GM12878 (cell line): Measurements from ENCODE around the gene CNPY1. TPM values are rescaled to one million over a fixed set of nuclear protein-coding genes. Genes with fewer than 3 reads are reported as not detected.

Experiments
- ATAC-seq: fragments of 200-7000 bp; cut with Tn5 transposase; 3 replicates; pipeline ENCODE4 v1.9.1; 2020; ENCODE audit warnings: mild to moderate bottlenecking, moderate library complexity
- BruUV-seq: library from RNA; stranded (reverse); fragments of 400-500 nt; replicated peaks from 2 replicates; lab custom pipeline; 2021; lab: Mats Ljungman, UMichigan
- CTCF ChIA-PET: fragments of 300-600 bp; sonication (Branson Sonifier 250); formaldehyde crosslinking; extraction: SDS; loops from one replicate; lab custom pipeline; 2021; ENCODE audit warnings: inconsistent platforms; lab: Yijun Ruan, JAX
- POLR2A ChIA-PET: fragments of 350-600 bp; formaldehyde crosslinking; extraction: SDS; loops from one replicate; lab custom pipeline; 2021; ENCODE audit warnings: inconsistent platforms; lab: Charles Lee
- RAD21 ChIA-PET: fragments of 300-600 bp; sonication (Branson Sonifier 250); formaldehyde crosslinking; loops from one replicate; lab custom pipeline; 2023; ENCODE audit warnings: antibody characterized with exemption; ENCODE audit not compliant: unreplicated experiment; lab: Charles Lee
- SMC1A ChIA-PET: fragments of 300-600 bp; sonication (Branson Sonifier 250); formaldehyde crosslinking; loops from one replicate; lab custom pipeline; 2023; ENCODE audit not compliant: unreplicated experiment, uncharacterized antibody; lab: Charles Lee
- DNase-seq: peaks from one replicate; pipeline ENCODE4 v3.0.0-alpha.2; 2011; ENCODE audit warnings: low read depth, low spot score
- FAIRE-seq: peaks from 3 replicates; lab custom pipeline; 2011; peaks lifted over from hg19 to GRCh38; lab: Jason Lieb, UNC
- H2AFZ ChIP-seq: 2 replicates; pipeline ENCODE4 v1.6.0; 2011; ENCODE audit warnings: low read depth, low read length, control low read depth; ENCODE audit not compliant: control insufficient read depth
- H3K27ac ChIP-seq: 2 replicates; pipeline ENCODE4 v1.5.1; 2011; ENCODE audit warnings: control low read depth; ENCODE audit not compliant: control insufficient read depth, insufficient read depth
- H3K27me3 ChIP-seq, 2 experiments: replicated peaks in 1 of 2; 2 replicates each; pipeline versions ENCODE4 v1.6.0 to v1.6.1; 2011; ENCODE audit warnings: low read length in 1 of 2; ENCODE audit not compliant: control insufficient read depth in 2 of 2, insufficient read depth in 2 of 2
- H3K36me3 ChIP-seq, 2 experiments: 2 replicates each; pipeline ENCODE4 v1.5.1; 2011; ENCODE audit warnings: low read length in 1 of 2; ENCODE audit not compliant: control insufficient read depth in 2 of 2, insufficient read depth in 2 of 2
- H3K4me1 ChIP-seq: 2 replicates; pipeline ENCODE4 v1.6.1; 2011; ENCODE audit warnings: mild to moderate bottlenecking, low read length, moderate library complexity, mixed read lengths; ENCODE audit not compliant: control insufficient read depth, insufficient read depth
- H3K4me2 ChIP-seq: 2 replicates; pipeline ENCODE4 v1.6.0; 2011; ENCODE audit warnings: control low read depth; ENCODE audit not compliant: control insufficient read depth, insufficient read depth
- H3K4me3 ChIP-seq: fragments of 200-600 bp; sonication (generic); 2 replicates; pipeline ENCODE4 v1.5.1; 2016
- H3K79me2 ChIP-seq: 2 replicates; pipeline ENCODE4 v1.6.0; 2011; ENCODE audit warnings: low read length; ENCODE audit not compliant: control insufficient read depth, insufficient read depth
- H3K9ac ChIP-seq: 2 replicates; pipeline ENCODE4 v1.8.0; 2011; ENCODE audit warnings: low read length, control low read depth, mixed read lengths; ENCODE audit not compliant: control insufficient read depth, insufficient read depth
- H3K9me3 ChIP-seq: replicated peaks from 3 replicates; pipeline ENCODE4 v1.5.1; 2011; ENCODE audit warnings: mild to moderate bottlenecking, low read length; ENCODE audit not compliant: control insufficient read depth, insufficient read depth
- H4K20me1 ChIP-seq: 2 replicates; pipeline ENCODE4 v1.6.0; 2011; ENCODE audit not compliant: control insufficient read depth, insufficient read depth
- ATF2 ChIP-seq: IDR thresholded peaks from 2 replicates; pipeline ENCODE4 v1.6.1; 2012; ENCODE audit warnings: low read length, inconsistent platforms
- BCL3 ChIP-seq: IDR thresholded peaks from 2 replicates; pipeline ENCODE4 v1.6.1; 2011; ENCODE audit warnings: borderline replicate concordance, low read depth, mild to moderate bottlenecking, moderate library complexity, low read length; ENCODE audit not compliant: insufficient read depth, poor library complexity, severe bottlenecking
- CREB1 ChIP-seq: IDR thresholded peaks from 2 replicates; pipeline ENCODE4 v1.6.1; 2012; ENCODE audit warnings: low read depth, mild to moderate bottlenecking, inconsistent platforms
- GABPA ChIP-seq: IDR thresholded peaks from 2 replicates; pipeline ENCODE4 v1.6.1; 2014; ENCODE audit warnings: antibody characterized with exemption, low read depth, mild to moderate bottlenecking, inconsistent platforms
- IKZF2 ChIP-seq, 2 experiments: fragments of 450-650 bp; IDR thresholded peaks; 2 replicates each; pipeline ENCODE4 v1.6.1; 2017; ENCODE audit warnings: mild to moderate bottlenecking in 2 of 2, moderate library complexity in 2 of 2
- IRF4 ChIP-seq: IDR thresholded peaks from 2 replicates; pipeline ENCODE4 v1.6.1; 2011; ENCODE audit warnings: low read depth, low read length
- JUNB ChIP-seq: IDR thresholded peaks from 2 replicates; pipeline ENCODE4 v1.6.1; 2016; ENCODE audit warnings: antibody characterized with exemption, mild to moderate bottlenecking
- LARP7 ChIP-seq: fragments of 450-650 bp; IDR thresholded peaks from 2 replicates; pipeline ENCODE4 v1.6.1; 2017; ENCODE audit warnings: mild to moderate bottlenecking
- MLLT1 ChIP-seq: fragments of 450-650 bp; IDR thresholded peaks from 2 replicates; pipeline ENCODE4 v1.6.1; 2016; ENCODE audit warnings: mild to moderate bottlenecking
- NFIC ChIP-seq: IDR thresholded peaks from 2 replicates; pipeline ENCODE4 v1.6.1; 2012; ENCODE audit warnings: low read depth, mild to moderate bottlenecking, inconsistent platforms, low read length, moderate library complexity
- RELB ChIP-seq: fragments of 450-650 bp; IDR thresholded peaks from 2 replicates; pipeline ENCODE4 v1.6.1; 2017; ENCODE audit warnings: low read depth, mild to moderate bottlenecking, moderate library complexity
- RUNX3 ChIP-seq: IDR thresholded peaks from 2 replicates; pipeline ENCODE4 v1.6.1; 2012; ENCODE audit warnings: low read length, inconsistent platforms
- SPI1 ChIP-seq: IDR thresholded peaks from 2 replicates; pipeline ENCODE4 v1.6.1; 2011; ENCODE audit warnings: low read depth, mild to moderate bottlenecking, low read length, moderate library complexity, borderline replicate concordance; ENCODE audit not compliant: insufficient read depth
- SREBF1 ChIP-seq: IDR thresholded peaks from 2 replicates; pipeline ENCODE4 v1.6.1; 2012; ENCODE audit warnings: mild to moderate bottlenecking, low read length
- TAF1 ChIP-seq: IDR thresholded peaks from 2 replicates; pipeline ENCODE4 v1.6.1; 2011; ENCODE audit warnings: mild to moderate bottlenecking, low read depth, low read length, borderline replicate concordance
- WGBS: methylation state at CpG from one replicate; pipeline ENCODE4 v1.1.6; 2016; ENCODE audit warnings: low lambda C conversion rate; ENCODE audit not compliant: insufficient replicate concordance, insufficient coverage; ENCODE audit errors: missing lambda C conversion rate; 5-methylcytosine and 5-hydroxymethylcytosine counted together
- in situ Hi-C: fragments of 300-500 bp; cut with MboI; formaldehyde crosslinking; loops from 9 replicates; pipeline ENCODE4 v1.14.3; 2018; ENCODE audit warnings: mixed read lengths
- intact Hi-C: fragments of 100-400 bp; cut with micrococcal nuclease; formaldehyde crosslinking; loops from one replicate; pipeline ENCODE4 v1.14.2; 2022; ENCODE audit not compliant: unreplicated experiment
- polyA plus RNA-seq, 11 experiments: library from polyadenylated mRNA; depleted of rRNA in 4 of 11; unstranded in 6 of 11; stranded (reverse) in 5 of 11; fragments of >200 nt; fragmentation: Nextera tagmentation in 4 of 11; fragmentation: Illumina TruSeq in 1 of 11; extraction: Ambion mirVana in 4 of 11; extraction: Trizol in 1 of 11; gene quantifications; 1 replicate in 1 of 11; 2 replicates in 10 of 11; pipeline versions ENCODE4 v1.2.1 to v1.2.3, GENCODE V29; 2011 to 2016; ENCODE audit warnings: inconsistent platforms in 2 of 11, missing spikeins in 2 of 11, low read depth in 1 of 11
- total RNA-seq, 4 experiments: library from RNA; depleted of rRNA in 3 of 4; stranded (reverse); fragments of >200 nt in 3 of 4; fragmentation: Illumina TruSeq in 1 of 4; extraction: Trizol in 1 of 4; gene quantifications; 2 replicates each; pipeline versions ENCODE4 v1.2.1 to v1.2.3, GENCODE V29; 2013 to 2021

Gene CNPY1
- total and polyA plus RNA-seq, 10 of the 15 experiments (the other 5 are each of a cell fraction or from before 2014, with no cell fraction given): not detected

DNA sequence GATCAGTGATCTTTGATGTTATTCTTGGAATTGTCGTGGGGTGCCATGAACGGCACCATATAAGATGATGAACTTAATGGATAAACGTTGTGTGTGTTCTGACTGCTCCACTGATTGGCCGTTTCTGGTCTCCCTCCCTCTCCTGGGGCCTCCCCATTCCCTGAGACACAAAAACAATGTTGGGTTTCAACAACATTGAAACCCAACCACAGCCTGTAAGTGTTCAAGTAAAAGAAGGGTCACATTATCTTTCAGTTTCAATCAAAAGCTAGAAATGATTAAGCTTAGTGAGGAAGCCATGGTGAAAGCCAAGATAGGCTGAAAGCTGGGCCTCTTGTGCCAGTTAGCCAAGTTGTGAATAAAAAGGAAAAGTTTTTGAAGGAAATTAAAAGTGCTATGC lies 68.9 kb downstream of the CNPY1 start:
- H3K4me2 ChIP-seq: peak overlapping the region; percentile 55; the same call in 1 of the 2 replicates
- H3K27ac ChIP-seq: no peak overlapping the region
- intact Hi-C loops (no loop called here), in situ Hi-C loops (no loop called here)
- no peak overlapping the region for H2AFZ ChIP-seq
- peak; percentile 15 for DNase-seq
- H4K20me1 ChIP-seq: no peaks in the 10 kb centered on the region
- SMC1A ChIA-PET: interaction anchor here (0.6 to 1.4 kb wide), 2 partner anchors 35 to 1584 kb away, joined by 3 to 4 read pairs; no protein-coding TSS in a partner anchor
- peaks cover 4% of the 10 kb centered on the region for H3K4me1 ChIP-seq
- H3K9me3 ChIP-seq: no peaks in the 10 kb centered on the region; the same call in 2 of the 3 replicates
- 0 out of 2 replicates have a peak, but pooled peaks have one; percentile 25 for TF ChIP-seq IRF4
- TF ChIP-seq CREB1: 0 out of 2 replicates have a peak, but pooled peaks have one; percentile 21
- TF ChIP-seq SREBF1: no peak
- peak; percentile 65 for TF ChIP-seq JUNB
- TF ChIP-seq NFIC: no peak
- TF ChIP-seq ATF2: 0 out of 2 replicates have a peak, but pooled peaks have one; percentile 28
- TF ChIP-seq LARP7: no peak
- TF ChIP-seq SPI1: no peak
- no peak for TF ChIP-seq GABPA
- 0 out of 2 replicates have a peak, but pooled peaks have one; percentile 2 for TF ChIP-seq MLLT1
- TF ChIP-seq IKZF2 (IDR thresholded peaks at IDR 0.05): 0 out of 4 replicates have a peak, but pooled peaks of 1 of the 2 experiments have one; percentile 12
- TF ChIP-seq RELB: no peak
- no peak for TF ChIP-seq BCL3
- peak; percentile 78 for TF ChIP-seq RUNX3
- no peak for TF ChIP-seq TAF1
- ATAC-seq: peak; percentile 91
- no peaks in the 10 kb centered on the region for H3K36me3 ChIP-seq
- RAD21 ChIA-PET: no interaction called here
- no peak overlapping the region for H3K9ac ChIP-seq
- FAIRE-seq: peak; percentile 65
- H3K4me3 ChIP-seq: no peak overlapping the region
- H3K79me2 ChIP-seq: no peaks in the 10 kb centered on the region
- CTCF ChIA-PET: interaction anchor here (0.6 to 1.2 kb wide), 3 partner anchors 21 to 563 kb away, joined by 3 read pairs; no protein-coding TSS in a partner anchor
- H3K27me3 ChIP-seq: peaks cover 3 to 7% of the 10 kb centered on the region in 2 experiments; a peak in 3 of 4 replicates
- no TSS peak for BruUV-seq
- 10% methylated on average over 4 of the region's 4 CpGs for WGBS
- POLR2A ChIA-PET: no interaction called here
